ENCODE measurements around the gene SPECC1. TPM values are rescaled to one million over a fixed set of nuclear protein-coding genes. Genes with fewer than 3 reads are reported as not detected.

SPECC1 gene
- total and polyA plus RNA-seq, 2 donors (not counting 1 experiment from before 2014, with no cell fraction given) = 13.4 to 30.9 TPM

DNA sequence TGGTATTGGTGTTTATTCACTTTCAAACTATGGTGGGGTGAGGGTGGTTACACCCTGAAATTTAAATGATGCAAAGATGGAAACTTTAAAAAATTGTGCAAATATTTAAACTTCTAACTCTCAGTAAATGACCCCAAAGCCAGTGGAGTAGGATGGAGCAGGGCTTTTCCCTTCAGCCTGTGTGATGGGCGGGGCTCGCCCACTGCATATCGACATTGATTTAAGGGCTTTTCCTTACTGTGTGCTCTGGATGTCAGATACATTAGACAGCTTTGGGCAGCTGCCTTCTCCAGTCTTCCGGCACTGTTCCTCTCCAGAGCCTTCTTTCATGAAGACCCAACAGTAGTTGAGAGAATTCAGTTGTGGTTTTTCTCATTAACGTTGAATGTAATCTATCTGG lies 99.9 kb downstream of the SPECC1 start:
- Histone ChIP-seq H3K36me3 (ENCODE audit: control insufficient read depth, insufficient read depth, low read length) (no peaks in the 10 kb centered on the region), H3K9me3 (ENCODE audit: control insufficient read depth, insufficient read depth, low read depth, low read length) (no peaks in the 10 kb centered on the region), H3K4me2 (ENCODE audit: extremely low read depth, insufficient read depth, low read length) (no peak overlapping the region), H4K20me1 (ENCODE audit: control insufficient read depth, extremely low read depth, insufficient read depth, low read length) (no peaks in the 10 kb centered on the region), H3K4me1 (ENCODE audit: control insufficient read depth, extremely low read depth, insufficient read depth, low read length) (no peaks in the 10 kb centered on the region), H3K9ac (ENCODE audit: insufficient read depth, low read length) (no peak overlapping the region), H3K27me3 (ENCODE audit: control insufficient read depth, insufficient read depth, low read length) (peaks cover 6% of the 10 kb centered on the region), H3K79me2 (ENCODE audit: control insufficient read depth, insufficient read depth, low read length) (no peaks in the 10 kb centered on the region), H3K27ac (ENCODE audit: insufficient read depth, low read length) (no peak overlapping the region), H3K4me3 (replicated peaks in 1 of 4; ENCODE audit: control extremely low read depth in 1 of 4, insufficient read depth in 1 of 4, low read depth in 3 of 4, low read length in 4 of 4) (no peak overlapping the region), H2AFZ (ENCODE audit: low read length) (no peak overlapping the region)
- no peak for DNase-seq (ENCODE audit: low read depth in 2 of 2)
- no peak for TF ChIP-seq EZH2 (IDR thresholded peaks at IDR 0.05; ENCODE audit: low read length, missing control alignments)
- TF ChIP-seq, protein P1, sequence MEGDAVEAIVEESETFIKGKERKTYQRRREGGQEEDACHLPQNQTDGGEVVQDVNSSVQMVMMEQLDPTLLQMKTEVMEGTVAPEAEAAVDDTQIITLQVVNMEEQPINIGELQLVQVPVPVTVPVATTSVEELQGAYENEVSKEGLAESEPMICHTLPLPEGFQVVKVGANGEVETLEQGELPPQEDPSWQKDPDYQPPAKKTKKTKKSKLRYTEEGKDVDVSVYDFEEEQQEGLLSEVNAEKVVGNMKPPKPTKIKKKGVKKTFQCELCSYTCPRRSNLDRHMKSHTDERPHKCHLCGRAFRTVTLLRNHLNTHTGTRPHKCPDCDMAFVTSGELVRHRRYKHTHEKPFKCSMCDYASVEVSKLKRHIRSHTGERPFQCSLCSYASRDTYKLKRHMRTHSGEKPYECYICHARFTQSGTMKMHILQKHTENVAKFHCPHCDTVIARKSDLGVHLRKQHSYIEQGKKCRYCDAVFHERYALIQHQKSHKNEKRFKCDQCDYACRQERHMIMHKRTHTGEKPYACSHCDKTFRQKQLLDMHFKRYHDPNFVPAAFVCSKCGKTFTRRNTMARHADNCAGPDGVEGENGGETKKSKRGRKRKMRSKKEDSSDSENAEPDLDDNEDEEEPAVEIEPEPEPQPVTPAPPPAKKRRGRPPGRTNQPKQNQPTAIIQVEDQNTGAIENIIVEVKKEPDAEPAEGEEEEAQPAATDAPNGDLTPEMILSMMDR (conservative IDR thresholded peaks at IDR 0.05 in 1 of 2, IDR thresholded peaks at IDR 0.05 in 1 of 2; ENCODE audit: low read depth in 1 of 2, low read length in 2 of 2) = no peak

DNA sequence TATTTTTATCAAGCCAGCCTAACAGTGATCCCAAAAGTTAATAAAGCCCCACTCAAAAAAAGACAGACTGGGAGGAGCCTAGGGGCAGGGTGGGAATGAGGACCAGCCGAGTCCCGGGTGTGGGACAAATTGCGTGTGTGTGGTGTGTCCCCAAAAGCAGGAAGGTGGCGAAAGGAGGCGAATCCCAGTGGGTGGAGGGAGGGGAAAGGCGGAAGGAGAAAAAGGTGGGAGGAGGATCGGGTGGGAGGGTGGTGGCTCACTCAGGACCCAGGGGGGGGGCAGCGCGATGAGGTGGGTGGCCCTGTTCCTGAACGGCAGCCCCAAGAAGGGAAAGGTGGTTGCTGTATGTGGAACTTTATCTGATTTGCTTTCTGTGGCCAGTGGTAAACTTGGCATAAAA lies 102.4 kb downstream of the SPECC1 start:
- no peak for TF ChIP-seq EZH2 (IDR thresholded peaks at IDR 0.05; ENCODE audit: low read length, missing control alignments)
- TF ChIP-seq, protein P1 (conservative IDR thresholded peaks at IDR 0.05 in 1 of 2, IDR thresholded peaks at IDR 0.05 in 1 of 2; ENCODE audit: low read depth in 1 of 2, low read length in 2 of 2) = no peak
- Histone ChIP-seq H3K4me2 (ENCODE audit: extremely low read depth, insufficient read depth, low read length) (no peak overlapping the region), H3K9ac (ENCODE audit: insufficient read depth, low read length) (no peak overlapping the region), H3K4me1 (ENCODE audit: control insufficient read depth, extremely low read depth, insufficient read depth, low read length) (no peaks in the 10 kb centered on the region), H2AFZ (ENCODE audit: low read length) (no peak overlapping the region), H3K36me3 (ENCODE audit: control insufficient read depth, insufficient read depth, low read length) (no peaks in the 10 kb centered on the region), H3K4me3 (replicated peaks in 1 of 4; ENCODE audit: control extremely low read depth in 1 of 4, insufficient read depth in 1 of 4, low read depth in 3 of 4, low read length in 4 of 4) (no peak overlapping the region), H4K20me1 (ENCODE audit: control insufficient read depth, extremely low read depth, insufficient read depth, low read length) (no peaks in the 10 kb centered on the region), H3K27ac (ENCODE audit: insufficient read depth, low read length) (no peak overlapping the region), H3K79me2 (ENCODE audit: control insufficient read depth, insufficient read depth, low read length) (no peaks in the 10 kb centered on the region), H3K27me3 (ENCODE audit: control insufficient read depth, insufficient read depth, low read length) (peaks cover 3% of the 10 kb centered on the region), H3K9me3 (ENCODE audit: control insufficient read depth, insufficient read depth, low read depth, low read length) (no peaks in the 10 kb centered on the region)
- DNase-seq (ENCODE audit: low read depth in 2 of 2) = no peak

DNA sequence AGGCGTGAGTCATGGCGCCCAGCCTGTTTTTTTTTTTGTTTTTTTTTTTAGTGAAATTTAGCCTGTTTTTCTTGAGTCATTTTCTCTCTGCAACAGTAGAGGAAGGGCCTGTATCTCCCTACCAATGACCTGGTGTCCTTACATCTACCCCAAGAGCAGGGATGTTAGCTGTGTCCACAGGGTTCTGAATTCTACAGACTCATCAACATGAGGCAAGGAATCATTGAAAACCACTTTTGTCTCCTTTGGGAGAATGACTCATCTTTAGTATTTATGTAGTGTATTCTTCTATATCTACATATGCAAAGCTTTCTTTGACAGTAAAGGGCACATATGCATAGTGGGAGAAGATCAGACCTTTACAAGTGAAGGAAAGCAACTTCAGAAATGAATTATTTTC lies 105.3 kb downstream of the SPECC1 start:
- H4K20me1 ChIP-seq (ENCODE audit: control insufficient read depth, extremely low read depth, insufficient read depth, low read length) = no peaks in the 10 kb centered on the region
- H2AFZ ChIP-seq (ENCODE audit: low read length) = no peak overlapping the region
- H3K79me2 ChIP-seq (ENCODE audit: control insufficient read depth, insufficient read depth, low read length) = no peaks in the 10 kb centered on the region
- no peak overlapping the region for H3K27ac ChIP-seq (ENCODE audit: insufficient read depth, low read length)
- no peak overlapping the region for H3K4me2 ChIP-seq (ENCODE audit: extremely low read depth, insufficient read depth, low read length)
- no peak overlapping the region for H3K4me3 ChIP-seq (replicated peaks in 1 of 4; ENCODE audit: control extremely low read depth in 1 of 4, insufficient read depth in 1 of 4, low read depth in 3 of 4, low read length in 4 of 4)
- TF ChIP-seq, protein P1 (conservative IDR thresholded peaks at IDR 0.05 in 1 of 2, IDR thresholded peaks at IDR 0.05 in 1 of 2; ENCODE audit: low read depth in 1 of 2, low read length in 2 of 2) = no peak
- no peak for TF ChIP-seq EZH2 (IDR thresholded peaks at IDR 0.05; ENCODE audit: low read length, missing control alignments)
- no peaks in the 10 kb centered on the region for H3K4me1 ChIP-seq (ENCODE audit: control insufficient read depth, extremely low read depth, insufficient read depth, low read length)
- DNase-seq (ENCODE audit: low read depth in 2 of 2) = no peak
- no peaks in the 10 kb centered on the region for H3K36me3 ChIP-seq (ENCODE audit: control insufficient read depth, insufficient read depth, low read length)
- H3K27me3 ChIP-seq (ENCODE audit: control insufficient read depth, insufficient read depth, low read length) = peaks cover 3% of the 10 kb centered on the region
- H3K9ac ChIP-seq (ENCODE audit: insufficient read depth, low read length) = no peak overlapping the region
- no peaks in the 10 kb centered on the region for H3K9me3 ChIP-seq (ENCODE audit: control insufficient read depth, insufficient read depth, low read depth, low read length)

All from fibroblast of lung (primary cell).